ENCODE measurements around the gene SYT13. TPM values are rescaled to one million over a fixed set of nuclear protein-coding genes. Genes with fewer than 3 reads are reported as not detected.

The SYT13 gene
- not detected for polyA plus RNA-seq (2013, experiment 1 of 2; ENCODE audit: insufficient read length)
- polyA plus RNA-seq (2013, experiment 2 of 2; ENCODE audit: insufficient read length): 0.31 TPM

DNA sequence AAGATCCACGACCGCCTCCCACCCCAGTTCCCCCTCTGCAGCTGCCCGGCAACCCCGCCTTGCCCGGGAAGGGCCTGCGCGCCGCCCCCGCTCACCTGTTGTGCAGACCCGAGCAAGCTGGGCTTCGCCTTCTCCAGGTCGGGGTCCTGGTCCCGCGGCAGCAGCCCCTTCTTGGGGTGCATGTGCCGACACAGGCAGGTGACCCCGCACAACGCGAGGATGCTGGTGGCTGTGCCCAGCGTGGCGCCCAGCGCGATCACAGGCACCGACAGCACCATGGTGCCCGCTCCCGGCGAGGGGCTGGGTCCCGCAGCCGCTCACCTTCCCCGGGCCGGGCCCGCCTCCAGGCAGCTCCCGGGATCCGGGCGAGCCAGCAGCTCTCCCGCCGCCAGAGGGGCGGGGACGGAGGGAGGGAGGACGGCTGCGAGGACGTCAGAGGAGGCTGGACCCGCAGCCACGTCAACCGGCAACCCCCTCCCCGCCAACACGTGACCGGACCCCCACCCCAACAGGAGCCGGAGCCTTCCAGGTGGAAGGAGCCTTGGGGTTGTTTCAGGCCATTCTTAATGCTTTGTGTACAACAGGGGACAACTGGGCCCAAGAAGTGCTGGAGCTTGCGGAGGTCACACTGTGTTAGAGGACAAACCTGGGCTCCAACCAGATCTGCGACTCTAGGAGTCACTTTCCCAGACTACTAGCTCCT, at the start of gene SYT13:
SYT13 (minus strand) TSS at position 412 of the 703 bp plus-strand sequence; CDS start at position 278, 134 bp downstream.
- no peak for DNase-seq

- no peak for DNase-seq
These were observed 49.3 kb upstream of the SYT13 start for GRCh38 chr11:45335434-45335833.

DNA sequence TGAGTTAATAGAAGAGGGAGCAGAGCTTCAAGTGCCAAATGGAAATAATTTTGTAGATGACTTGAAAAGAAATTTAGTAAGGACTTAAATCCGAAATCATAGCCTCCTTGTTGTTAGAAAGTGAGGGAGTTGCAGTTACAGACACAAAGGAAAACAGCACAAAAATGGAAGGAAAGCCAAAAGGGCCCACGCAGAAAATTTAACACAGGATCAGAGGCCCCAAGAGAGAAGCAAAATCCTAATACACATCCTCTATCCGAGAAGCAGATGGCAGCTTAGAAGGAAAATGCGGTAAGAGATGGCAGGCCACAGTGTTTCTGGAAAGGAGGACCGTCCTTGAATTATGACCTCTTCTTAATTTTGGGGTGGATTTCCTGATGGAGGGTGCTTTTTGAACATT, 48.7 kb upstream of the SYT13 start:
- no peak for DNase-seq

DNA sequence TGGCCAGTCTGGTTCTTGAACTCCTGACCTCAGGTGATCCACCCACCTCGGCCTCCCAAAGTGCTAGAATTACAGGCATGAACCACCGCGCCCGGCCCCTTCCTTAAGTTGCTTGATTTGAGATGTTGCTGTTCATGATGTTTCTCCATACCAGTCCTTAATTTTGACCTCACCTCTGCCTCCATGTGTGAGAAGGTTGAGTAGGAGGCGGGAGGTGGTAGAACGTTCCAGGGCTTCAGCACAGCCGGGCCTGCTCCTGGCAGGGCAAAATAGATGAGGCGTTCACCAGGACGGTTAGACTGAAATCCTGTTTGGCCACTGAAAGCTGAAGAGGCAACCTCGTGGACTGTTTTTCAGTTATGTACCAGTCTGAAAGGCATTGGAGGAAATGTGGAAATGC, 48.3 kb upstream of the SYT13 start:
- DNase-seq: no peak

- peak; percentile 64 for DNase-seq
These were observed 47.1 kb upstream of the SYT13 start for GRCh38 chr11:45333001-45333971.

DNA sequence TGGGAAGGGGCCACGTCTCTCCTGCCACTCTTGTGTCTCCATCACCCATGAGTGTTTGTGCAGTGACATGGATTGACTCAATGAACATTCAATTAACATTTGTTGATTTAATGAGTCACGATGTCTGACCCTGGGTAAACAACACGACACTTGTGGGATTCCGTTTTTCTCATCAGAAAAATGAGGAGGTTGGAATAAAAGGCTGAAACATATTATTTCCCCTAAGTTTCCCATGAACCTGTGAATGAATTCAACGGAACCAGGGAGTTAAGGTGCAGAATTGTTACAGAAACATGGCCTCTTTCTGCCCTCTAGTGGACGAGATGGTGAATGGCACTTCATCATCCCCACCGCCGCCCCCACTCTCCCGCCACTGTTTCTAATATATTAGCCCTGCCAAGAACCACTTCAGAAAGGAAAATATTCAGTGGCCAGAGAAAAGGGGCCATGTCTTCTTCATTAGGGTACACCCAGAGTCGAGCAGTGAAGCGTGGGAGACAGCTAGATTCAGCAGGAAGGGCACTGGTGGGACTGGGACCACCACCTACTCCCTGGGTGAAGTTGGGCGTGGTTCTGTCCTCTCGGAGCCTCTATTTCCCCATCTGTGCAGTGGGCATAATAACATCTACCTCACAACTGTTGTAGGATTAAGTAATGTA, 46.3 kb upstream of the SYT13 start:
- peak; percentile 38 for DNase-seq

DNA sequence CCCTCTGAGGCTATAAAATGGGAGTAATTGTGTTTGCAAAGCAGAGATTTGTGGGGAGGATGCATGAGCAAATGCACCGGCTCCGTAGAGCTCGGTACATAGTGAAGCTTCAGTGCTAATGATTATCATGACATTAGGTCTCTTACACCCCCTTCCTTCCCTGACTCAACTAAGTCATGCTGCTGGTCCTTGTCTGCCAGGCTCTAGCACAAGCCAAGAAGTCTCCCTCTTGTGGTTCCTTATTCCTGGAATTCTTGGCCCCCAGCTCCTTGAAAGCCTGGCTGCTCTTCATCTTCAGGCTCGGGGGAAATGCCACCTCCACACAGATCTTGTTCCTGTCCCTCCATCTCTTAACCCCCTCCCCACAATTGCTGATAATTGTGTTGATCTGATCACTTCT, 45.7 kb upstream of the SYT13 start:
- no peak for DNase-seq

GRCh38 chr11:45328726-45329125, 42.6 kb upstream of the SYT13 start:
- DNase-seq: no peak

DNA sequence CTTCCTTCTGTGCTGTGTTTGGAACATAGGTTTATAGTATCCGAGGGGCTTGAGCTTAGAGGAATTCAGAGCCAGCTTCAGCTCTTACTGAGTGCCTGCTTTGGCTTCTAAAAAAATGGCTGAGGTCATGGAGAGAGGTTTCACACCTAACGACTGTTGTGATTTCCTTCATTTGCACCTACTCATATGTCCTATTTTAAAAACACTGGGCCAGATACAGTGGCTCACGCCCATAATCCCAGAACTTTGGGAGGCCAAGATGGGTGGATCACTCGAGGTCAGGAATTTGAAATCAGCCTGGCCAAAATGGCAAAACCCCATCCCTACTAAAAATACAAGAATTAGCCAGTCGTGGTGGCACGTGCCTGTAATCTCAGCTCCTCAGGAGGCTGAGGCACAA, 38.3 kb upstream of the SYT13 start:
- DNase-seq: no peak

DNA sequence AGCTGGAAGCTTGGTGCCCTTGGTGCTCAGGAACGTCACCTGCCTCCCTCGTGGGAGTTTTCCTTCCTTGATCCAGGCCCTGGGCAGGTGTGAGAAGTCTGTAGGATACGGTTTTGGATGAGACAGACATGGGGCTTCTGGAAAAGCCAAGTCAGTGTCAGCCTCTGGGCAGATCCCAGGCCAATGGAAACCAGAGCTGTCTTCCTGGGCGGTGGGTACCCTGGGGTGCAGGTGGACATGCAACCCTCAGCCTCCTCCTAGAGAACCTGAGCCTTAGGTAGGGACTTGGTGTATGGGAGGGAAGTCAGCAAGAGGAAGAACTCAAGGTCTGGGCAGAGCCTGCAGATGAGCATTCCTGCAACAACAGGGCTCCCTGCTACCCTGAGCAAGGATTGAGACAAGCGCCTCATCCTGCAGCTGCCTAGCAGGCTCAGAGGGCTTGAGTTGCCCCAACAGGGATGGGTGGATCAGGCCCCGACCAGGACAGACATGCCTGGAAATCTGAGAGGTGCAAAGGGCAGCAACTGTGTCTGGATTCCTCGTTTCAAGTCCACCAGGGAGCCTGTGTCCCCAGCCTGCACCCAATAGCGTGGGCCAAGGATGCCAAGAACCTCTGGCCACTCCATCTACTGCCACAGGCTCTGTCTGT, 37.6 kb upstream of the SYT13 start:
- DNase-seq: no peak

DNA sequence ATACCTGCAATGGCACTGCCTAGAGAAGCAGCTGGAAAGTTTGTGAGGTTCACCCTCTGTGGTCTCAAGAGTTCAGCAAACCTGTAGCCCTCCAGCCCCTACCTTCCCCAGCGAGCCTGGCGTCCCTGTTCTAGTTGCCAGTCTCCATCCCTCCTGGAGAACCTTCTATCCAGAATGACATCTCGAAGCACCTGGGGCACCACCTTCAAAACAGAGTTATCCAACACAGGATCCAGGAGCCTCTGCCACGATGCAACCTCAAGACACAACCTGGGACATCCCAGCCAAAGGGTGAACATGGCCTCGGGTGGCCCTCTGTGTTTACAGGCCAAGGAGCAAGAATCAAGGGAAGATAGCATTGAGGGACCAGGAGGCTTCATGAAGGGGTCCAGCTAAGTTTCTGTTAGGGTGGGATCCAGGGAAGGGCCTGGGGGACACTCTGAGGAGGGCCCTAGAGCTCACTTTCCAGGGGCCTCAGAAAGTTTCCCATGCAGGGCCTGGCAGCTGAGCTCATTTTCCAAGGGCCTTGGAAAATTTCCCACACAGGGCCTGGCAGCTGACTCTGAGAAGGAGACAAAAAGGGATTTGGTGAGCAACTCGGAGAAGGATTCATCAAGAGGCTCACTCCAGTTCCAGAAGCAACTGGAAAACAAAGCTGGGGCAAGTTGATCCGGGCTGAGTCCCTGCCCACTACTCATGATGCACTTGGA, 36.9 kb upstream of the SYT13 start:
- DNase-seq: no peak

- DNase-seq: no peak
These were observed 36.1 kb upstream of the SYT13 start for GRCh38 chr11:45322111-45322705.

GRCh38 chr11:45321669-45322068, 35.5 kb upstream of the SYT13 start:
- no peak for DNase-seq

GRCh38 chr11:45321031-45321595, 35.0 kb upstream of the SYT13 start:
- no peak for DNase-seq

GRCh38 chr11:45320371-45320770, 34.2 kb upstream of the SYT13 start:
- no peak for DNase-seq

GRCh38 chr11:45319077-45319476, 32.9 kb upstream of the SYT13 start:
- DNase-seq: no peak

DNA sequence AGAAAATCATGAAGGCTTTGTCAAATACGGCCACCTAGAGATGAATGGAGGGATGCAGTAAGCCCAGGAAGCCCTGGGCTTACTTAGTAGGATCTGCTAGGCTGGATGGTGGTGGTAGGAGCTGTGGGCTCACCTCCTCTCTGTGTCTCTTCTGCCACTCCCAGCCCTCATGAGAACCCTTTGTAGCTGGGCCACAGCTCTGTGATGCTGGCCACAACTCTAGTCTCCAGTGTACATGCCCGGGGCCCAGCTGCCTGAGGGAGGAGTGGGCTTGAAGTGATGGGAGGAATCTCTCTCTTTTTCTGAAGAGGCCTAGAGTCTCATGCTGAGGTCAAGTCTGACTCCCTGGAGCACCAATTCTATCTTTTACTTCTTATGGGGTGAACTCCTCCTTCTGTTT, 32.4 kb upstream of the SYT13 start:
- DNase-seq: no peak

- DNase-seq: no peak
These were observed 30.1 kb upstream of the SYT13 start for GRCh38 chr11:45316258-45316657.

- DNase-seq: no peak
These were observed 28.8 kb upstream of the SYT13 start for GRCh38 chr11:45314900-45315299.

DNA sequence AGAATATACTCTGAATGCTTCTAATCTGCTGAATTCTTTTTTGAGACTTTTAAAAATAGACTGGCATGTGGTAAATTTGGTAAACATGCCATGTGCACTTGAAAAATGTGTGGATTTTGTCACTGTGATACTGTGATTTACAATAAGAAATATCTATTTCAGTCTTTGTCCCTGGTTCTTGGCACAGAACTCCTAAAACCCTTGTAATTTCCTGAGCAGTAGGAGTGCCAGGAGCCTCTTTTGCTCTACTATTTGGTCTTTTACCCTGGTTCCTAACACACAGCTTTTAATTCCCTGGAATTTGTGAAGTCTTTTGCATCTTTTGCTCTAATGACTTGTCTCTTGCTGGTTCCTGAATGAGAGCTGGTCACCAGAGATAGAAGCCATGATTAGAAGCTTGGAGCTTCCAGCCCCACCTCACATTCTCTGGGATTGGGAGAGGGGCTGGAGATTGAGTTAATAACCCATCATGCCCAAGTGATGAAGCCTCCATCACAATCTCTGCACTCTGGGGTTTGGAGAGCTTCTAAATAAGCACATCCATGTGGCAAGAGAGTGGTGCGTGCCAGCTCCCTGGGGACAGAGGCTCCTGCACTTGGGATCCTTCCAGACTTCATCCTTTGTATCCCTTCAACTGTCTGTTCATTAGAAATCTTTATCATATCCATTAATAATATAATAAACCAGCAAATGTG, 27.2 kb upstream of the SYT13 start:
- DNase-seq: no peak
